Common myeloid progenitor, CD34-positive (primary cell): Measurements from ENCODE around the gene GRIK4.
"Not testable (repeated sequence)": the region's sequence is repeated elsewhere in the genome, so short reads cannot be mapped to it uniquely, and the experiment has no call there.

ENCODE experiments used
- CTCF ChIA-PET: fragments of 350-600 bp; sonication (Branson Sonifier 250); formaldehyde crosslinking; loops from one replicate; lab custom pipeline; 2021; ENCODE audit warnings: antibody characterized with exemption; lab: Charles Lee
- POLR2A ChIA-PET: fragments of 350-600 bp; sonication (Branson Sonifier 250); formaldehyde crosslinking; loops from one replicate; lab custom pipeline; 2021; ENCODE audit warnings: antibody characterized with exemption; lab: Charles Lee
- DNase-seq, 3 donors: peaks; one replicate each; pipeline versions ENCODE4 v3.0.0 to v3.0.0-alpha.2; 2013
- H3K27ac ChIP-seq, 2 experiments: 1 replicate in 1 of 2; 2 replicates in 1 of 2; pipeline ENCODE4 v1.7.0; 2013; ENCODE audit warnings: inconsistent platforms in 2 of 2, low read length in 2 of 2, mild to moderate bottlenecking in 2 of 2, low read depth in 1 of 2, moderate library complexity in 1 of 2; ENCODE audit not compliant: severe bottlenecking in 2 of 2, insufficient read depth in 1 of 2, poor library complexity in 1 of 2
- H3K27me3 ChIP-seq, 5 experiments: replicated peaks in 2 of 5; 1 replicate in 3 of 5; 2 replicates in 2 of 5; pipeline versions ENCODE4 v1.6.1 to v1.7.0; 2013; ENCODE audit warnings: low read length in 4 of 5, mild to moderate bottlenecking in 2 of 5, moderate library complexity in 2 of 5, inconsistent platforms in 1 of 5; ENCODE audit not compliant: insufficient read depth in 5 of 5, control insufficient read depth in 4 of 5
- H3K36me3 ChIP-seq, 4 experiments: 1 replicate in 2 of 4; 2 replicates in 2 of 4; pipeline versions ENCODE4 v1.6.1 to v1.7.0; 2013; ENCODE audit warnings: low read length in 3 of 4, control low read depth in 1 of 4, mild to moderate bottlenecking in 1 of 4; ENCODE audit not compliant: control insufficient read depth in 4 of 4, insufficient read depth in 4 of 4
- H3K4me1 ChIP-seq, 4 experiments: 1 replicate in 3 of 4; 2 replicates in 1 of 4; pipeline versions ENCODE4 v1.6.1 to v1.7.1; 2013; ENCODE audit warnings: low read length in 3 of 4, mild to moderate bottlenecking in 3 of 4, control low read depth in 1 of 4, inconsistent platforms in 1 of 4, moderate library complexity in 1 of 4; ENCODE audit not compliant: control insufficient read depth in 4 of 4, insufficient read depth in 4 of 4; ENCODE audit errors: control extremely low read depth in 1 of 4
- H3K4me3 ChIP-seq, 7 experiments: 1 replicate in 4 of 7; 2 replicates in 3 of 7; pipeline versions ENCODE4 v1.5.1 to v1.7.0; 2013; ENCODE audit warnings: mild to moderate bottlenecking in 7 of 7, low read length in 6 of 7, moderate library complexity in 6 of 7, inconsistent platforms in 2 of 7, low read depth in 2 of 7, control low read depth in 1 of 7; ENCODE audit not compliant: insufficient read depth in 4 of 7, control insufficient read depth in 1 of 7; ENCODE audit errors: extremely low read depth in 1 of 7
- H3K9me3 ChIP-seq, 5 experiments: 1 replicate in 4 of 5; 2 replicates in 1 of 5; pipeline versions ENCODE4 v1.6.1 to v1.7.1; 2013; ENCODE audit warnings: low read length in 4 of 5, mild to moderate bottlenecking in 2 of 5, inconsistent platforms in 1 of 5, low read depth in 1 of 5, moderate library complexity in 1 of 5; ENCODE audit not compliant: control insufficient read depth in 4 of 5, insufficient read depth in 2 of 5; ENCODE audit errors: control extremely low read depth in 1 of 5
- WGBS: methylation state at CpG from one replicate; pipeline ENCODE4 v1.1.5; 2013; ENCODE audit not compliant: insufficient coverage; 5-methylcytosine and 5-hydroxymethylcytosine counted together

GRIK4 gene

DNA sequence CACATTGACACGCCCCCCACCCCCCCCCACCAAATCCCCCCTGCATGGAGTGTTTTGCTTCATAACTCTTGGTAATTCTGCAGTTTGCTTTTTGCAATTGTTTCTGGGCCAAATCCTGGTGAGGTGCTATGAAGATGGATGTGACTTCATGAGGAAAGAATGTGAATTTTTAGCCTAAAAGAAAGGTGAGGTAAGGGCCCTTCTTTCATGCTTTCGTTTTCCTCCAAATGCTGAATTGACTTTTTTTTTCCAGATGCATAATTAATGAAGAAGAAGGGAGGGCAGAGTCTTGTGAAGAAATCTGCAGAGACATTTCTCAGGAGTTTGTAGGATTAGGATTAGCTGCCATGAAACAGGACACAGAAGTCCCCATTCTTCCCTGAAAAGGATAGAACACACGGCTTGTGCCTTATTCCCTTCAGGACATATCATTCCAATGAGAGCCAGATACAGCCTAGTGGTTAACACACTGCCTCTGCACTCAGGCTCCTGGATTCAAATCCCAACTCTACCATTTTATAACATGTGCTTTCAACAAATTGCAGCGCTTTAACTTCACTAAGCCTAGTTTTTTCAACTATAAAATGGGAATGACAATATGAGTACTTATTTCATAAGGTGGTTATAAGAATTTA lies 492.8 kb downstream of the GRIK4 start:
- Histone ChIP-seq H3K36me3 (no peaks in the 10 kb centered on the region), H3K4me1 (no peaks in the 10 kb centered on the region), H3K27ac (no peak overlapping the region), H3K4me3 (no peak overlapping the region), H3K27me3 (peaks cover 0 to 3% (median 0%) of the 10 kb centered on the region in 5 experiments), H3K9me3 (peaks cover 0 to 15% (median 1%) of the 10 kb centered on the region in 5 experiments)
- no peak for DNase-seq
- POLR2A ChIA-PET: no interaction called here
- 92% methylated on average over 2 of the region's 4 CpGs for WGBS
- CTCF ChIA-PET: no interaction called here

GRCh38 chr11:121006922-121007321 lies 495.4 kb downstream of the GRIK4 start:
- POLR2A ChIA-PET: no interaction called here
- H3K27ac ChIP-seq: no peak overlapping the region

GRCh38 chr11:121008551-121008950 lies 497.0 kb downstream of the GRIK4 start:
- Histone ChIP-seq H3K9me3 (peaks cover 0 to 15% (median 1%) of the 10 kb centered on the region in 5 experiments), H3K27me3 (peaks cover 0 to 2% (median 0%) of the 10 kb centered on the region in 5 experiments), H3K36me3 (no peaks in the 10 kb centered on the region), H3K4me1 (no peaks in the 10 kb centered on the region), H3K4me3 (no peak overlapping the region), H3K27ac (no peak overlapping the region)
- ChIA-PET CTCF (interaction anchor here (1.1 to 1.4 kb wide), 2 partner anchors 11 to 14 kb away, joined by 3 read pairs; no protein-coding TSS in a partner anchor), POLR2A (no interaction called here)
- no peak for DNase-seq

More at GRCh38 chr11:121006922-121007321, 495.4 kb downstream of the GRIK4 start:
- WGBS: 91% methylated on average over 1 of the region's 1 CpG
- H3K36me3 ChIP-seq: no peaks in the 10 kb centered on the region
- H3K27me3 ChIP-seq: peaks cover 0 to 2% (median 0%) of the 10 kb centered on the region in 5 experiments
- no peak for DNase-seq
- no peaks in the 10 kb centered on the region for H3K4me1 ChIP-seq
- H3K9me3 ChIP-seq: peaks cover 0 to 15% (median 1%) of the 10 kb centered on the region in 5 experiments
- CTCF ChIA-PET: interaction anchor here (1.4 kb wide), 1 partner anchor 13 kb away, joined by 3 read pairs; no protein-coding TSS in a partner anchor
- H3K4me3 ChIP-seq: no peak overlapping the region

DNA sequence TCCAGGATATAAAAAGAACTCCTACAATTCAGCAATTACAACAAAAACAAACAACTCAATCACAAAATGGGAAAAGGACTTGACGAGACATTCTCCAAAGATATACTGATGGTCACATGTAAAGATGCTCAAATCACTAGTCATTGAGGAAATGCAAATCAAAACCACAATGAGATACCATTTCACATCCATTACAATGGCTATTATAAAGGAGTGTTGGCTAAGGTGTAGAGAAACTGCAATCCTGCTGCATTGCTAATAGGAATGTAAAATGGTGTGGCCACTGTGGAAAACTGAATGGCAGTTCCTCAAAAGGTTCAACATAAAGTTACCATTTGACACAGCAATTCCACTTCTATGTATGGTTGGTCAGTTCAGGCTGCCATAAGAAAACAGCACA lies 500.5 kb downstream of the GRIK4 start:
- Histone ChIP-seq H3K27me3 (peaks cover 0 to 2% (median 0%) of the 10 kb centered on the region in 5 experiments), H3K4me1 (no peaks in the 10 kb centered on the region), H3K4me3 (no peak overlapping the region), H3K36me3 (no peaks in the 10 kb centered on the region), H3K27ac (no peak overlapping the region), H3K9me3 (peaks cover 0 to 10% (median 1%) of the 10 kb centered on the region in 5 experiments)
- WGBS: no CpG with 5 or more reads among the region's 1 CpG
- POLR2A ChIA-PET: no interaction called here
- DNase-seq: no peak
- CTCF ChIA-PET: interaction anchor here (0.9 to 1.0 kb wide), 2 partner anchors 14 to 101 kb away, joined by 3 read pairs; no protein-coding TSS in a partner anchor

DNA sequence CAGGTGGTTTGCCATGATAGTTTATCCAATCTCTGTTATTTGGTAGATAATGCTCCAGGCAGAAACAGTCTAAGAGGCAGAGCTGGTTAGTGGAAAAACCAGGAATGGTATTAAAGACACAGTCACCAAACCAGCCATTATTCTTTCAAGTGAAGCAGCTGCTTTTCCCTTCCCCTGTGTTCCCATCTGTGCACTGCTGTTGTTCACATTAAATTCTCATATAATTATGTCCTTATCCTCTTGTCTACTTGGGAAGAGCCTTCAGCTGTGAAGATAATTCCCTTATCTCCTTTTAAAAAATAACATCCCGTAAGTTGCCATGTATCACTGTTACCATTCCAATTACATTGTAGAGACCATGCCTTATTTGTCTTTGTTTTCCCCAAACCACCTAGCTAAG lies 507.2 kb downstream of the GRIK4 start:
- no CpG with 5 or more reads among the region's 1 CpG for WGBS
- CTCF ChIA-PET: no interaction called here
- Histone ChIP-seq H3K36me3 (no peaks in the 10 kb centered on the region), H3K4me1 (peaks cover 0 to 4% (median 2%) of the 10 kb centered on the region in 4 experiments), H3K27ac (no peak overlapping the region), H3K27me3 (peaks cover 0 to 3% (median 0%) of the 10 kb centered on the region in 5 experiments), H3K4me3 (no peak overlapping the region), H3K9me3 (peaks cover 0 to 2% (median 0%) of the 10 kb centered on the region in 5 experiments)
- no peak for DNase-seq
- POLR2A ChIA-PET: no interaction called here

GRCh38 chr11:121021718-121022117 lies 510.2 kb downstream of the GRIK4 start:
- H3K27ac ChIP-seq, H3K4me3 ChIP-seq, POLR2A ChIA-PET, CTCF ChIA-PET, H3K36me3 ChIP-seq, DNase-seq, H3K9me3 ChIP-seq, H3K27me3 ChIP-seq: not testable (repeated sequence)
- WGBS: 96% methylated on average over 22 of the region's 36 CpGs
- peaks cover 7 to 19% (median 14%) of the 10 kb centered on the region in 4 experiments for H3K4me1 ChIP-seq
